Body of pancreas (tissue), 4 donors: ENCODE measurements around the gene KIF16B. TPM values are rescaled to one million over a fixed set of nuclear protein-coding genes. Genes with fewer than 3 reads are reported as not detected.
"Not testable (repeated sequence)": the region's sequence is repeated elsewhere in the genome, so short reads cannot be mapped to it uniquely, and the experiment has no call there.

ENCODE experiments used
- ATAC-seq: fragments of 150-250 bp; one replicate; pipeline ENCODE4 v1.9.1; 2016
- DNase-seq, 4 donors: peaks; one replicate each; pipeline ENCODE4 v3.0.0-alpha.2; 2019
- H3K27ac ChIP-seq, 4 donors: fragments of 200-600 bp; sonication (generic); 1 replicate in 3 of 4; 2 replicates in 1 of 4; pipeline versions ENCODE4 v1.5.1 to v1.6.1; 2016 to 2019; ENCODE audit warnings: mild to moderate bottlenecking in 1 of 4, mixed read lengths in 1 of 4, moderate library complexity in 1 of 4
- H3K27me3 ChIP-seq, 2 donors: fragments of 200-600 bp; sonication (generic); one replicate each; pipeline ENCODE4 v1.6.0; 2016; ENCODE audit warnings: mild to moderate bottlenecking in 1 of 2
- H3K36me3 ChIP-seq, 2 donors: fragments of 200-600 bp; sonication (generic); replicated peaks in 1 of 2; 2 replicates each; pipeline ENCODE4 v1.5.1; 2016; ENCODE audit warnings: low read depth in 2 of 2; ENCODE audit not compliant: insufficient read depth in 1 of 2
- H3K4me1 ChIP-seq: fragments of 200-600 bp; sonication (generic); one replicate; pipeline ENCODE4 v1.6.0; 2016
- H3K4me3 ChIP-seq, 2 donors: fragments of 200-600 bp; sonication (generic); 1 replicate in 1 of 2; 2 replicates in 1 of 2; pipeline ENCODE4 v1.5.1; 2016 to 2019
- H3K9me3 ChIP-seq, 3 donors: fragments of 200-600 bp; sonication (generic); 1 replicate in 2 of 3; 2 replicates in 1 of 3; pipeline ENCODE4 v1.5.1; 2016
- POLR2A ChIP-seq, 3 donors: fragments of 450-650 bp; IDR thresholded peaks; one replicate each; pipeline ENCODE4 v1.6.1; 2016; ENCODE audit warnings: antibody characterized with exemption in 3 of 3, mild to moderate bottlenecking in 2 of 3
- WGBS, 2 donors: methylation state at CpG; one replicate each; pipeline ENCODE4 v1.1.5; 2017; 5-methylcytosine and 5-hydroxymethylcytosine counted together
- intact Hi-C: fragments of 100-400 bp; cut with DNase I; formaldehyde crosslinking; loops from one replicate; pipeline ENCODE4 v1.15.1; 2023
- total RNA-seq, 2 donors: library from RNA; depleted of rRNA; stranded (reverse); fragments of >200 nt; gene quantifications; one replicate each; pipeline ENCODE4 v1.1.0, GENCODE V29; 2016
- TF ChIP-seq, protein P1 (sequence below), 7 experiments: fragments of 450-650 bp in 4 of 7; fragments of 200-600 bp in 3 of 7; sonication (generic) in 3 of 7; IDR thresholded peaks; one replicate each; pipeline ENCODE4 v1.5.1; 2016 to 2019; ENCODE audit warnings: antibody characterized with exemption in 7 of 7

Gene KIF16B
- total RNA-seq, 2 donors from 2014 or later: 13.7 to 55.0 TPM

DNA sequence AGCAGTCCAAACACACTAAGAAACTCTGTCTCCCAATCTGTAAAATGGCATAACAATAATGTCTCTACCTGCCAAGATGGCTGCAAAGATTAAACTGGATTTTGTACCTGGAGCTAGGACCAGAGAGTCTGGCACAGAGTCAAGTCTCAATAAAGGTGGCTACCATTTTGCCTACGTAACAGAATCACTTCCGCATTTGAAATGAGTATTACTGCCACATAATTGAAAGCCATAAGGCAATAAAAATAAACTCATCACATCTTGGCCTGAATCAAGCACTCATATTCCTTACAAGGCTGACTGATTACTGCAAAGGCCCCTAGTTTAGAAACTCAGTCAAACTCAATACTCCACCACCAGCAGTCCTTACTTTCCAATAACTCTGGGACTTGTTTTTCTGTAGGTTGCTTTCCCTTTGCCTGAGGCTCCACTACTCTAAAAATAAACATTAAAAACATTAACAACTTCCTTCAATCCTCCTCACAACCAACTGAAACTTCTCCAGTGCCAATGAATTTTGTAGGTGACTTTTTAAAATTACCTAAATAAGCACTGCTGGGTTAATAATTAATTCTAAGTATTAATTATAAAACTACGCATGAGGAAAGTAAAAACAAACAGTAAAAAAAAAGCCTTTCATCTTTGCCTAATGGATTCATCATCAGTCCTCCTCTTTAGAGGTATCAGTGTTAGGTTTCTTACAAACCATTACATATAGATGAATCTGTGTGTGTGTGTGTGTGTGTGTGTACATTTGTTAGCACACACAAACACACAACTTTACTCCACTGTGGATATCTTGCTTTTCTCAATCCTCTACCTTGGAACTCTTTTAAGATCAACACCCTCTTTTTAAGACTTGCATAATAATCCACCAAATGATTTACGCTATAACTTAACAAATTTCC is 3.7 kb downstream of the KIF16B start:
- H3K27ac ChIP-seq: peak overlapping the region in 1 of 4 donors; percentile 12
- 60 to 63% methylated on average over 4 of the region's 4 CpGs for WGBS, 2 donors
- no peak overlapping the region for H3K4me3 ChIP-seq
- DNase-seq: no peak
- H3K9me3 ChIP-seq: no peaks in the 10 kb centered on the region
- intact Hi-C loops: no loop called here
- ATAC-seq: no peak
- H3K27me3 ChIP-seq: no peaks in the 10 kb centered on the region
- H3K36me3 ChIP-seq: no peaks in the 10 kb centered on the region
- TF ChIP-seq POLR2A (IDR thresholded peaks at IDR 0.05): no peak
- TF ChIP-seq, protein P1, sequence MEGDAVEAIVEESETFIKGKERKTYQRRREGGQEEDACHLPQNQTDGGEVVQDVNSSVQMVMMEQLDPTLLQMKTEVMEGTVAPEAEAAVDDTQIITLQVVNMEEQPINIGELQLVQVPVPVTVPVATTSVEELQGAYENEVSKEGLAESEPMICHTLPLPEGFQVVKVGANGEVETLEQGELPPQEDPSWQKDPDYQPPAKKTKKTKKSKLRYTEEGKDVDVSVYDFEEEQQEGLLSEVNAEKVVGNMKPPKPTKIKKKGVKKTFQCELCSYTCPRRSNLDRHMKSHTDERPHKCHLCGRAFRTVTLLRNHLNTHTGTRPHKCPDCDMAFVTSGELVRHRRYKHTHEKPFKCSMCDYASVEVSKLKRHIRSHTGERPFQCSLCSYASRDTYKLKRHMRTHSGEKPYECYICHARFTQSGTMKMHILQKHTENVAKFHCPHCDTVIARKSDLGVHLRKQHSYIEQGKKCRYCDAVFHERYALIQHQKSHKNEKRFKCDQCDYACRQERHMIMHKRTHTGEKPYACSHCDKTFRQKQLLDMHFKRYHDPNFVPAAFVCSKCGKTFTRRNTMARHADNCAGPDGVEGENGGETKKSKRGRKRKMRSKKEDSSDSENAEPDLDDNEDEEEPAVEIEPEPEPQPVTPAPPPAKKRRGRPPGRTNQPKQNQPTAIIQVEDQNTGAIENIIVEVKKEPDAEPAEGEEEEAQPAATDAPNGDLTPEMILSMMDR (IDR thresholded peaks at IDR 0.05): no peak
- H3K4me1 ChIP-seq: peaks cover 33% of the 10 kb centered on the region

DNA sequence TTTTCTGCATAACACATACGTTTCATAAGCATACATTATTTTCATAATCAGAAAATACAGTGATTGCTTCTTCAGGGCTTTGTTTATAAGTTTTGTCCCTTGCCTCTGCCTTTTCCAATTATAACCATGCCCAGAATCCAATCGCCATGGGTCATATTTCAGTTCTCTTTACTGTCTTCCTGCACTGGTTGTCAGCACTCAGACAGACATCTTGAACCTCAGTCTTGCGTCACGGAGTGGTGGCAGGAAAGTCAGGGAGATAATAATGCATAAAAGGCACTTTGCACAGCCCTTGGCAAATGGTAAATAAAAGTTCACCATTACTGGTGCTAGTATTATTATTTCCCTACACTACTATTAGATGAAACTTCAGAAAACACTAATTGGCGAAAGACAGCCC is 7.2 kb downstream of the KIF16B start:
- WGBS, 2 donors: 83 to 88% methylated on average over 5 of the region's 5 CpGs
- ATAC-seq: no peak
- intact Hi-C loops: no loop called here
- no peak for DNase-seq
- Histone ChIP-seq H3K4me3 (no peak overlapping the region), H3K36me3 (no peaks in the 10 kb centered on the region), H3K27ac (no peak overlapping the region), H3K4me1 (peaks cover 10% of the 10 kb centered on the region), H3K9me3 (no peaks in the 10 kb centered on the region), H3K27me3 (no peaks in the 10 kb centered on the region)
- TF ChIP-seq POLR2A (IDR thresholded peaks at IDR 0.05): no peak
- TF ChIP-seq, protein P1 (IDR thresholded peaks at IDR 0.05): no peak

DNA sequence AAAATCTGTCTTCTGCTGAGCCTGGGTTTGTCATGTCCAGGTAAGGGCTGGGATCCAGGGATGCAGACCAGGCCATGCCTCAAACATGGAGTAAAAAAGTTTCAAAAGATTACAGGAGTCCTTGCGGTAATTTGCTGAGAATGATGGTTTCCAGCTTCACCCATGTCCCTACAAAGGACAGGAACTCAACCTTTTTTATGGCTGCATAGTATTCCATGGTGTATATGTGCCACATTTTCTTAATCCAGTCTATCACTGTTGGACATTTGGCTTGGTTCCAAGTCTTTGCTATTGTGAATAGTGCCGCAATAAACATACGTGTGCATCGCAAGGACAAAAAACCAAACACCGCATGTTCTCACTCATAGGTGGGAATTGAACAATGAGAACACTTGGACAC is 9.2 kb downstream of the KIF16B start:
- intact Hi-C loops: not testable (repeated sequence)

GRCh38 chr20:16563066-16563806 is 10.0 kb downstream of the KIF16B start:
- no peak overlapping the region for H3K27ac ChIP-seq
- no peak overlapping the region for H3K4me3 ChIP-seq
- H3K9me3 ChIP-seq: no peaks in the 10 kb centered on the region
- intact Hi-C loops: no loop called here
- ATAC-seq (no peak), DNase-seq (no peak)
- 62 to 73% methylated on average over 5 of the region's 5 CpGs for WGBS, 2 donors
- H3K27me3 ChIP-seq: no peaks in the 10 kb centered on the region
- H3K4me1 ChIP-seq: no peaks in the 10 kb centered on the region
- no peaks in the 10 kb centered on the region for H3K36me3 ChIP-seq
- TF ChIP-seq, protein P1 (IDR thresholded peaks at IDR 0.05): no peak
- TF ChIP-seq POLR2A (IDR thresholded peaks at IDR 0.05): no peak

More for the DNA sequence above, 9.2 kb downstream of the KIF16B start:
- 68 to 91% methylated on average over 5 of the region's 5 CpGs for WGBS, 2 donors
- not testable (repeated sequence) for H3K4me3 ChIP-seq, H3K36me3 ChIP-seq, H3K4me1 ChIP-seq, DNase-seq, H3K27ac ChIP-seq, H3K27me3 ChIP-seq, H3K9me3 ChIP-seq, ATAC-seq

DNA sequence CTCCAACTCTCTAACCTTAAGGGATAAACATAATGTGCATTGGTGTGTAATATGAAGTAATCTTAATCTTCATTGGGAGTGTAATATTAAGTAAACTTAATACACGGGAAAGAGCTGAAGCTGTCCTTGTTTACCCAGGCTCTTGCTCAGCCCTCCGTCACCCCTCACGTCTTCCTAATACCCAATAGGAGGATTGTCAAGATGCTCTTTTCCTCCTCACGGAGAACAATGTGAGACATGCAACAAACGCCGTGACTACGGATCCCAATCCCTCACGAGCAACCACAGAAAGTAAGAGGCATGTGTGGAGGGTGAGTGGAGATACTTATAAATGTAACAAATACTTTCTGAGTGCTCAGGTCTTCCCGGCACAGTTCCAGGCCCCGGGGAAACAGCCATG is 11.0 kb downstream of the KIF16B start:
- TF ChIP-seq, protein P1 (IDR thresholded peaks at IDR 0.05): no peak
- TF ChIP-seq POLR2A (IDR thresholded peaks at IDR 0.05): no peak
- Histone ChIP-seq H3K4me3 (no peak overlapping the region), H3K9me3 (no peaks in the 10 kb centered on the region), H3K27me3 (no peaks in the 10 kb centered on the region), H3K4me1 (no peaks in the 10 kb centered on the region), H3K36me3 (no peaks in the 10 kb centered on the region), H3K27ac (no peak overlapping the region)
- no peak for DNase-seq
- 76 to 87% methylated on average over 10 of the region's 10 CpGs for WGBS, 2 donors
- intact Hi-C loops: no loop called here
- ATAC-seq: no peak
